CD4-positive, CD25-positive, alpha-beta regulatory T cell (primary cell): Measurements from ENCODE around the gene DMD. TPM values are rescaled to one million over a fixed set of nuclear protein-coding genes. Genes with fewer than 3 reads are reported as not detected.

Source experiments
- ATAC-seq, 2 donors: fragments of 150-1000 bp; cut with Tn5 transposase; one replicate each; pipeline ENCODE4 v1.10.0; 2021; ENCODE audit warnings: low read depth in 2 of 2, moderate number of reproducible peaks in 2 of 2, moderate library complexity in 1 of 2
- DNase-seq, 3 donors: peaks; one replicate each; pipeline versions ENCODE4 v3.0.0 to v3.0.0-alpha.2; 2012 to 2022; ENCODE audit warnings: mixed read lengths in 1 of 3
- H3K27ac ChIP-seq: one replicate; pipeline ENCODE4 v1.7.0; 2013; ENCODE audit warnings: mild to moderate bottlenecking, low read length; ENCODE audit not compliant: insufficient read depth, poor library complexity, severe bottlenecking
- H3K27me3 ChIP-seq: one replicate; pipeline ENCODE4 v1.7.0; 2013; ENCODE audit warnings: low read length; ENCODE audit not compliant: control insufficient read depth, insufficient read depth
- H3K36me3 ChIP-seq: one replicate; pipeline ENCODE4 v1.7.0; 2013; ENCODE audit warnings: mild to moderate bottlenecking, low read length, moderate library complexity; ENCODE audit not compliant: control insufficient read depth, insufficient read depth
- H3K4me1 ChIP-seq: 2 replicates; pipeline ENCODE4 v1.7.0; 2013; ENCODE audit warnings: mild to moderate bottlenecking, low read length; ENCODE audit not compliant: insufficient read depth, control insufficient read depth, poor library complexity, severe bottlenecking
- H3K4me3 ChIP-seq: one replicate; pipeline ENCODE4 v1.7.0; 2013; ENCODE audit warnings: low read depth, mild to moderate bottlenecking, low read length, moderate library complexity
- H3K9me3 ChIP-seq, 2 experiments: 1 replicate in 1 of 2; 2 replicates in 1 of 2; pipeline ENCODE4 v1.7.0; 2013; ENCODE audit warnings: low read length in 2 of 2, mild to moderate bottlenecking in 1 of 2, moderate library complexity in 1 of 2; ENCODE audit not compliant: control insufficient read depth in 2 of 2
- H3K27ac Mint-ChIP-seq, 3 donors: one replicate each; pipeline ENCODE4 v1.8.0; 2020 to 2022; ENCODE audit warnings: mild to moderate bottlenecking in 3 of 3, mixed read lengths in 3 of 3, moderate library complexity in 2 of 3
- H3K27me3 Mint-ChIP-seq: one replicate; pipeline ENCODE4 v1.8.0; 2022; ENCODE audit warnings: mild to moderate bottlenecking, mixed read lengths
- H3K36me3 Mint-ChIP-seq: one replicate; pipeline ENCODE4 v1.8.0; 2020; ENCODE audit warnings: mixed read lengths
- H3K4me1 Mint-ChIP-seq, 4 donors: one replicate each; pipeline ENCODE4 v1.8.0; 2020 to 2022; ENCODE audit warnings: mixed read lengths in 4 of 4, mild to moderate bottlenecking in 1 of 4
- H3K4me3 Mint-ChIP-seq, 4 donors: one replicate each; pipeline ENCODE4 v1.8.0; 2020 to 2022; ENCODE audit warnings: mild to moderate bottlenecking in 4 of 4, mixed read lengths in 4 of 4, moderate library complexity in 3 of 4
- H3K9me3 Mint-ChIP-seq, 7 donors: one replicate each; pipeline ENCODE4 v1.8.0; 2020 to 2022; ENCODE audit warnings: mixed read lengths in 7 of 7, mild to moderate bottlenecking in 3 of 7, moderate library complexity in 2 of 7
- polyA plus RNA-seq, 4 donors: library from polyadenylated mRNA; unstranded; fragments of 300-500 nt; fragmentation: Illumina TruSeq; gene quantifications; one replicate each; pipeline ENCODE4 v1.2.3, GENCODE V29; 2021
- total RNA-seq: library from RNA; stranded (reverse); gene quantifications from one replicate; pipeline ENCODE4 v1.2.3, GENCODE V29; 2022

DMD gene
- total and polyA plus RNA-seq, 5 donors from 2014 or later: 0.20 to 2.8 (median 0.98) TPM

GRCh38 chrX:33183361-33183760 is 28.0 kb downstream of the DMD start:
- Mint-ChIP-seq H3K27me3 (no peaks in the 10 kb centered on the region), H3K9me3 (peaks cover 0 to 12% (median 5%) of the 10 kb centered on the region in 7 donors), H3K36me3 (no peaks in the 10 kb centered on the region), H3K27ac (no peak overlapping the region), H3K4me3 (no peak overlapping the region), H3K4me1 (no peaks in the 10 kb centered on the region)
- DNase-seq (no peak), ATAC-seq (no peak)
- Histone ChIP-seq H3K4me1 (no peaks in the 10 kb centered on the region), H3K27ac (no peak overlapping the region), H3K9me3 (no peaks in the 10 kb centered on the region), H3K36me3 (no peaks in the 10 kb centered on the region), H3K4me3 (no peak overlapping the region), H3K27me3 (no peaks in the 10 kb centered on the region)

DNA sequence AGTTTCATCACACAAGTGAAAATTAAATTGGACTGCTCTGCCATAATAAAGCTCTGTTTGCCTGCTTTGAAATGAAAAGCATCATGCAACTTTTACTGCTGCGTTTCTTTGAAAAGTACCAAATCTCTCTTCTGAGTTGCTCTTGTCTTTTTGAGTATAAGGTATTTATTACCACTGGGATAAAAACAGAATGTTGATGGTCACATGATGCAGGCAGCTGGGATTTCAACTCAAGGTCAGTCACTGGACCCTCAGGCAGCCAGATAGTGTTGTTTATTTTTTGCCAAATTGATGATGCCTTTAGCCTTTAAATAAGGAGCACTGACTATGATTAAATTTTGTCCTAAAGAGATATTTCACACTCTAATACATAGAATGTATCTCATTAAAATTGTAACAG is 32.7 kb downstream of the DMD start:
- Mint-ChIP-seq H3K9me3 (peaks cover 0 to 9% (median 5%) of the 10 kb centered on the region in 7 donors), H3K4me3 (no peak overlapping the region), H3K36me3 (no peaks in the 10 kb centered on the region), H3K27me3 (no peaks in the 10 kb centered on the region), H3K27ac (no peak overlapping the region), H3K4me1 (no peaks in the 10 kb centered on the region)
- H3K27me3 ChIP-seq: no peaks in the 10 kb centered on the region
- ATAC-seq: no peak
- H3K36me3 ChIP-seq: no peaks in the 10 kb centered on the region
- H3K9me3 ChIP-seq: peaks cover 0 to 2% of the 10 kb centered on the region in 2 experiments
- no peak overlapping the region for H3K27ac ChIP-seq
- no peaks in the 10 kb centered on the region for H3K4me1 ChIP-seq
- DNase-seq: no peak
- no peak overlapping the region for H3K4me3 ChIP-seq

DNA sequence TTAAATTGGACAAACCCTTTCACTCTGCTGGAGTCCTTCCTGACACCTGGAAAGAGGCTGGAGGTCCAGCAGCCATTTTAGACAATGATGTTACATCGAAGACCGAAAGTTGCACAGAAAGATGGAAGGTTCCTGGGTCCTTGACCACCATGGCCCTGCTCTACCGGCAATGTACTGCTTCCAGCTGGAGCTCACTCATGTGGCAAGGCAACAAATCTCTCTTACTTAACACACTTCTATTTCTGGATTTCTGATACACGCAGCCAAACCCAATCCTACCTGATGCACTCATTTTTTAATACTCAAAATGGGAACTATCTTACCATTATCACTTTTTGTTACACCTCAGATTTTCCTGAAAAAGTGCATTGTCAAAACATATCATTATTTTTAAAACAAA is 33.1 kb downstream of the DMD start:
- DNase-seq (no peak), ATAC-seq (no peak)
- Histone ChIP-seq H3K27me3 (no peaks in the 10 kb centered on the region), H3K36me3 (no peaks in the 10 kb centered on the region), H3K4me3 (no peak overlapping the region), H3K27ac (no peak overlapping the region), H3K9me3 (peaks cover 0 to 2% of the 10 kb centered on the region in 2 experiments), H3K4me1 (no peaks in the 10 kb centered on the region)
- Mint-ChIP-seq H3K27me3 (no peaks in the 10 kb centered on the region), H3K36me3 (no peaks in the 10 kb centered on the region), H3K9me3 (peaks cover 0 to 9% (median 5%) of the 10 kb centered on the region in 7 donors), H3K27ac (no peak overlapping the region), H3K4me3 (no peak overlapping the region), H3K4me1 (no peaks in the 10 kb centered on the region)

DNA sequence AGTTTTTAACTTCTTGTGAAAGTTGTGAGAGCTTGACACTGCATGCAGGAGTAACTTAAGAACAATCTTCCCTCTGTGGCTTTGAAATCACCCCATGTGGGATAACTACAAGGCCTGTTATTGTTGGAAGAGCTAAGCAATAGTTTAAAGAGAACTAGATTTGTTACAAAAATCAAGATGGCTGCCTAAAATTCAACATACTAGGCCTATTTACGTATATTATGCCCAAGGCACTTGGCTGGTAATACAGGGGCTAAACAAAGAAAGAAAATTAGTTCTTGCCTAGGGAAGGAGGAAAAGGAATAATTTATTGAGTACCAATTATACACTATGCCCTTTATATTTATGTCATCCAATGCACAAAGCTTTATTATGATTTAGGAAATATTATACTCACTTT is 36.1 kb downstream of the DMD start:
- H3K36me3 ChIP-seq: no peaks in the 10 kb centered on the region
- H3K27me3 ChIP-seq: no peaks in the 10 kb centered on the region
- peaks cover 0 to 9% of the 10 kb centered on the region in 2 experiments for H3K9me3 ChIP-seq
- no peaks in the 10 kb centered on the region for H3K36me3 Mint-ChIP-seq
- no peak for ATAC-seq
- H3K4me1 Mint-ChIP-seq: no peaks in the 10 kb centered on the region
- no peak overlapping the region for H3K4me3 Mint-ChIP-seq
- no peak overlapping the region for H3K27ac Mint-ChIP-seq
- no peak overlapping the region for H3K4me3 ChIP-seq
- H3K27me3 Mint-ChIP-seq: no peaks in the 10 kb centered on the region
- peaks cover 0 to 10% (median under 1%) of the 10 kb centered on the region in 7 donors for H3K9me3 Mint-ChIP-seq
- H3K27ac ChIP-seq: no peak overlapping the region
- H3K4me1 ChIP-seq: no peaks in the 10 kb centered on the region
- no peak for DNase-seq

DNA sequence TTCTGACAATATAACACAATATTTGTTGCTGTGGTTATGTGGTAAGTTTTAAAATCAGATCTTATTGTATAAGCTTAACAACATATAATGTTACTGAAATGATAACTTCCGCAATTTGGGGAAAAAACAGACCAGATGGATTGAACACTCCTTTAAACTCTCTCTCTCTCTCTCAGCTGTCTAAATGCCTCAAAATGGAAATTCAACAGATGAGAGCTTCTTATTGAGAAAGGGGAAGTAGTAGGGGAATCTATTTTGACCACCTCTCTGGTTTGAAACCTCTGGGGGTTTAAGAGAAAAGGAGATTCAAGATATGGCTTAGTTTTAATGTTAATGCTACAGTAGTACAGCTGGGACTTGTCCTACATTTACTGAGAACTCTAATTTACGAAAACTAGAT is 40.3 kb downstream of the DMD start:
- H3K9me3 Mint-ChIP-seq: peaks cover 0 to 6% (median under 1%) of the 10 kb centered on the region in 7 donors
- Histone ChIP-seq H3K27ac (no peak overlapping the region), H3K36me3 (no peaks in the 10 kb centered on the region), H3K4me3 (no peak overlapping the region), H3K27me3 (no peaks in the 10 kb centered on the region), H3K4me1 (no peaks in the 10 kb centered on the region), H3K9me3 (peaks cover 0 to 13% of the 10 kb centered on the region in 2 experiments)
- no peaks in the 10 kb centered on the region for H3K4me1 Mint-ChIP-seq
- ATAC-seq (no peak), DNase-seq (no peak)
- no peaks in the 10 kb centered on the region for H3K27me3 Mint-ChIP-seq
- no peak overlapping the region for H3K27ac Mint-ChIP-seq
- H3K36me3 Mint-ChIP-seq: no peaks in the 10 kb centered on the region
- no peak overlapping the region for H3K4me3 Mint-ChIP-seq

DNA sequence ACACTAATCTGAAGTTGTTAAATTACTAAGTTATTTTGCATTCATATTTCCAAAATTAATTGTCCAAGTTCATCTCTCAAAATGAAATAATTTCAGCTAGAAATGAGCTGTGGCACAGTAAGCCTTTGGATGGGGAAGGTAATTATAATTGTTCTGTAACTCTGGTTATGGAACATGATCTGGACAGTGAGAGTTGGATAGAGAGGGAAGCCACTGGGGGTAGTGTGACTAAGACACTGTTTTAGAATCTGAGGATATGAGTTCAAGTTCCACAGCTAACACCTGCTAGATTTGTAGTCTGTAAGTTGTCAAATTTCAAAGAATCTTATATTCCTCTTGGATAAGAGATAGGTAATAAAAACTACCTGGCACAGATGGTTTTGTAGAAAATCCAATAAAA is 49.5 kb downstream of the DMD start:
- H3K27me3 ChIP-seq: no peaks in the 10 kb centered on the region
- H3K4me1 ChIP-seq: no peaks in the 10 kb centered on the region
- no peaks in the 10 kb centered on the region for H3K9me3 ChIP-seq
- no peaks in the 10 kb centered on the region for H3K36me3 ChIP-seq
- Mint-ChIP-seq H3K36me3 (no peaks in the 10 kb centered on the region), H3K27ac (no peak overlapping the region), H3K4me3 (no peak overlapping the region), H3K4me1 (no peaks in the 10 kb centered on the region), H3K27me3 (no peaks in the 10 kb centered on the region), H3K9me3 (peaks cover 0 to 6% (median 4%) of the 10 kb centered on the region in 7 donors)
- ATAC-seq: no peak
- no peak for DNase-seq
- no peak overlapping the region for H3K27ac ChIP-seq
- no peak overlapping the region for H3K4me3 ChIP-seq

DNA sequence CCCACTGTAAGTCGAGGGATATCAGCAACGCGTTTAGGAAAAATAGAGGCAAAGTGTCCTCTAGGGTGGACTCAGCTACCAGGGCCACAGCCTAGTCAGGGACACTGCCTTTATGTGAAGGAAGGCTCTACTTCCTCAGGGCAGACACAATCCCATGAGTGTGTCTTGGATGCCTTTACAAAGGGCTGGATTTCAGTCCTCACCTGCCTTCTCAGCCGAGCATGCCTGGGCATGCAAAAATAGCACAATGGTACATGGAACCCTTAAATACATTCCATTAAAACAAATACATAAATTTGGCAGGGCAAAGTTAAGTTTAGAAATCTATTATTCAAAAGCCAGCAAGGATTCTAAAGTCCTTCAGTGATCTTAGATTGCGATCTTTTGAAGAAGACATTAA is 51.1 kb downstream of the DMD start:
- Mint-ChIP-seq H3K4me3 (no peak overlapping the region), H3K4me1 (no peaks in the 10 kb centered on the region), H3K36me3 (no peaks in the 10 kb centered on the region), H3K27ac (no peak overlapping the region), H3K9me3 (peaks cover 0 to 6% (median 0%) of the 10 kb centered on the region in 7 donors), H3K27me3 (no peaks in the 10 kb centered on the region)
- Histone ChIP-seq H3K4me1 (no peaks in the 10 kb centered on the region), H3K27ac (no peak overlapping the region), H3K4me3 (no peak overlapping the region), H3K36me3 (no peaks in the 10 kb centered on the region), H3K27me3 (no peaks in the 10 kb centered on the region), H3K9me3 (no peaks in the 10 kb centered on the region)
- ATAC-seq: no peak
- no peak for DNase-seq

- Mint-ChIP-seq H3K9me3 (peaks cover 0 to 6% (median 0%) of the 10 kb centered on the region in 7 donors), H3K4me1 (no peaks in the 10 kb centered on the region), H3K36me3 (no peaks in the 10 kb centered on the region), H3K27ac (no peak overlapping the region), H3K4me3 (no peak overlapping the region), H3K27me3 (no peaks in the 10 kb centered on the region)
- Histone ChIP-seq H3K27me3 (no peaks in the 10 kb centered on the region), H3K4me1 (no peaks in the 10 kb centered on the region), H3K9me3 (no peaks in the 10 kb centered on the region), H3K27ac (no peak overlapping the region), H3K4me3 (no peak overlapping the region), H3K36me3 (no peaks in the 10 kb centered on the region)
- no peak for ATAC-seq
- no peak for DNase-seq
Measured at GRCh38 chrX:33156152-33156726, 55.1 kb downstream of the DMD start.
